ENCODE data around the gene PRR12. TPM values are rescaled to one million over a fixed set of nuclear protein-coding genes. Genes with fewer than 3 reads are reported as not detected.

The PRR12 gene
- polyA plus RNA-seq, 3 donors: 0.04 to 3.3 (median 0.11) TPM

DNA sequence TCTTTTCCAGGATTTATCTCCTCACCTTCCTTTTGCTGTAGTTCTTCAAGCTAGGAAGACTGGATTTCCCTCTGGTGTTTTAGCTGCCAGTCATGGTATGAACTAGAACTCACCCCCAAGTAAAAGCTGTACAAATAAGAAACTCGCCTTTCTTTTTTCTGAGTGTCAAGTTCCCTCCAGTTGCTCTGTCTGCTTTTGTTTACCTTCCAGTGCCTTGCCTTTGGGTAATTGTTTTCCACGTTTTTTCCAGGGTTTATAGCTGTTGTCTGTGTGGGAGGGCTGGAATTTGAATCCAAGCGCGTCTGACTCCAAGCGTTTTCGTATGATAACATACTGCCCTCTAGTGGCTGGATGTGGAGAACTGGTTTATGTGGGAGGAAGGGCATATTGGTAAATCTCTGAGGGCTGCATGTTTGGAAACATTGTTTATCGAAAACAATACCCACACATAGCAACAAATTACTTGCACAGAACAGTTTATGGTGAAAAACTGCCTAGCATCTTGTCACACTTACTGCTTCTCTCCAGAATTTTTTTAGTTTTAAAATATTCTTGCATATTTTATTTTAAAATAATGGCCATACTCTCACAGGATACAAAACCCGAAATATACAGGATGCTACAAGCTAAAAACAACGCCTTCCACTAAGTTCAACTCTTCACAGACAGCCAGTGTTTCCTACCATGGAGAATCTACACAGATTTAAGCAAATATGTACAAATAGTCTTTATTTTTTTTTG lies 44.0 kb upstream of the PRR12 start:
- Histone ChIP-seq H3K9me3 (replicated peaks in 1 of 2; ENCODE audit: control insufficient read depth in 1 of 2, insufficient read depth in 1 of 2, low read length in 2 of 2) (no peaks in the 10 kb centered on the region), H4K20me1 (ENCODE audit: insufficient read depth, low read length) (no peaks in the 10 kb centered on the region), H3K36me3 (replicated peaks in 1 of 2; ENCODE audit: control insufficient read depth in 1 of 2, insufficient read depth in 2 of 2, low read length in 2 of 2) (peaks cover 17 to 22% of the 10 kb centered on the region in 2 donors), H3K27ac (ENCODE audit: low read depth in 1 of 2, low read length in 2 of 2) (no peak overlapping the region), H3K79me2 (ENCODE audit: insufficient read depth, low read length) (no peaks in the 10 kb centered on the region), H3K27me3 (ENCODE audit: control insufficient read depth in 2 of 2, insufficient read depth in 2 of 2, low read length in 2 of 2) (no peaks in the 10 kb centered on the region), H3K9ac (ENCODE audit: insufficient read depth, low read length, poor library complexity, severe bottlenecking) (no peak overlapping the region), H3K4me1 (ENCODE audit: control insufficient read depth in 1 of 2, insufficient read depth in 2 of 2, low read length in 2 of 2) (peaks cover 11 to 25% of the 10 kb centered on the region in 2 donors), H2AFZ (ENCODE audit: insufficient read depth, low read depth, low read length, poor library complexity, severe bottlenecking) (no peak overlapping the region), H3K4me3 (replicated peaks in 1 of 3; ENCODE audit: low read depth in 2 of 3, low read length in 3 of 3) (no peak overlapping the region), H3K4me2 (replicated peaks; ENCODE audit: extremely low read depth, low read length, poor library complexity, severe bottlenecking) (no peak overlapping the region)
- H3K36me3 Mint-ChIP-seq: peaks cover 31 to 62% of the 10 kb centered on the region in 2 donors
- H3K27me3 Mint-ChIP-seq (ENCODE audit: low read depth in 3 of 3): peaks cover 5% of the 10 kb centered on the region in 3 donors
- H3K9me3 Mint-ChIP-seq: peaks cover 0 to 4% (median 0%) of the 10 kb centered on the region in 7 donors
- peak; percentile 78 for TF ChIP-seq CTCF (IDR thresholded peaks at IDR 0.05)
- peak overlapping the region in 1 of 2 donors; percentile 39 for H3K4me3 Mint-ChIP-seq
- peak; percentile 70 to 80 (median 76) for DNase-seq
- peaks cover 17% of the 10 kb centered on the region for H3K4me1 Mint-ChIP-seq
- peak overlapping the region in 2 of 7 donors; percentile 26 to 65 for H3K27ac Mint-ChIP-seq
- intact Hi-C loops (cut with micrococcal nuclease): loop anchor here in 1 of 2 donors (1.0 kb wide), 1 partner anchor 41 kb away; no protein-coding TSS in a partner anchor
- WGBS (ENCODE audit: insufficient coverage): 0% methylated on average over 1 of the region's 9 CpGs

GRCh38 chr19:49549045-49549444 lies 41.9 kb upstream of the PRR12 start:
- 28% methylated on average over 8 of the region's 13 CpGs for WGBS (ENCODE audit: insufficient coverage)
- Histone ChIP-seq H4K20me1 (ENCODE audit: insufficient read depth, low read length) (peaks cover 5% of the 10 kb centered on the region), H3K79me2 (ENCODE audit: insufficient read depth, low read length) (no peaks in the 10 kb centered on the region), H3K36me3 (replicated peaks in 1 of 2; ENCODE audit: control insufficient read depth in 1 of 2, insufficient read depth in 2 of 2, low read length in 2 of 2) (peaks cover 2 to 13% of the 10 kb centered on the region in 2 donors), H3K4me1 (ENCODE audit: control insufficient read depth in 1 of 2, insufficient read depth in 2 of 2, low read length in 2 of 2) (peaks cover 24 to 29% of the 10 kb centered on the region in 2 donors), H3K27me3 (ENCODE audit: control insufficient read depth in 2 of 2, insufficient read depth in 2 of 2, low read length in 2 of 2) (no peaks in the 10 kb centered on the region), H3K27ac (ENCODE audit: low read depth in 1 of 2, low read length in 2 of 2) (no peak overlapping the region), H3K4me2 (replicated peaks; ENCODE audit: extremely low read depth, low read length, poor library complexity, severe bottlenecking) (no peak overlapping the region), H3K4me3 (replicated peaks in 1 of 3; ENCODE audit: low read depth in 2 of 3, low read length in 3 of 3) (no peak overlapping the region), H2AFZ (ENCODE audit: insufficient read depth, low read depth, low read length, poor library complexity, severe bottlenecking) (no peak overlapping the region), H3K9me3 (replicated peaks in 1 of 2; ENCODE audit: control insufficient read depth in 1 of 2, insufficient read depth in 1 of 2, low read length in 2 of 2) (no peaks in the 10 kb centered on the region), H3K9ac (ENCODE audit: insufficient read depth, low read length, poor library complexity, severe bottlenecking) (no peak overlapping the region)
- no peak for TF ChIP-seq CTCF (IDR thresholded peaks at IDR 0.05)
- Mint-ChIP-seq H3K27ac (no peak overlapping the region), H3K36me3 (peaks cover 26 to 59% of the 10 kb centered on the region in 2 donors), H3K4me1 (peaks cover 29% of the 10 kb centered on the region), H3K27me3 (ENCODE audit: low read depth in 3 of 3) (peaks cover 3 to 5% (median 3%) of the 10 kb centered on the region in 3 donors), H3K9me3 (peaks cover 0 to 4% (median 0%) of the 10 kb centered on the region in 7 donors), H3K4me3 (no peak overlapping the region)
- intact Hi-C loops (cut with micrococcal nuclease): no loop called here
- no peak for DNase-seq
